HG03439 (cell line): ENCODE results near the gene MYH15.

Source experiments
- ATAC-seq: cut with Tn5 transposase; IDR thresholded peaks from one replicate; pipeline ENCODE4 v1.9.1; 2021; ENCODE audit warnings: mild to moderate bottlenecking, moderate library complexity; ENCODE audit not compliant: unreplicated experiment

MYH15 gene

DNA sequence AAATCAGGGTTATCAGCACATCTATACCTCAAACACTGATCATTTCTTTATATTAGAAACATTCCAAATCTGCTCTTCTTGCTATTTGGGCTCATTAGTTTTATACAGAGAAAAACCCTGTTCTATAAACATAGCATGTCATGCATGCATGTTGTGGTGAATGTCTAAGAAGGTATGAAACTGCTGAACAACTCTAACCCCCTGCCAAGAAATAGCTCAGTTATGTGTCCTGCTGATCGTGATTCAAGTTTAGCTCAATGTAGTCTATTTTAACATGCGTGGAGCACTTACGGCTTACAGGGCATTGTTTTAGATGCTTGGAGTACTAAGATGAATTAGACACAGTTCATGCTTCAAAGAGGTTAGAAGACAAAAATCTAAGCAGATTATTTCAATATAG, 35.8 kb downstream of the MYH15 start:
- no peak for ATAC-seq

DNA sequence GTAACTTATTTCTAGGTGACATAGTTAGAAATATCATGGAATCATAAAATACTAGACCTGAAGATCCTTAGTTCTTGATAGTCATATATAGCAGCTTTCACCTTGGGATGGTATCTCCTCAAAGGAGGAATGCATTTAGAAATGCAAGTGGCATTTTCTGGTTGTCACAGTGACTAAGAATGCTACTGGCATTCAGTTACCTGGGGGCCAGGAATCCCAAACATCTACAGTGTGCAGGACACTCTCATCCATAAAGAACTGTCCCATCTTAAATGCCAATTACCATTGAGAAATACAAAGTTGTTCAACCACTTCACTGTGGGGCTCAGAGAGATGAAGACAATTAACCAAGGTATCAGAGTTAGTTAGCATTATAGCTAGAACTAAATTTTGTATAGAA, 36.7 kb downstream of the MYH15 start:
- ATAC-seq, result no peak

DNA sequence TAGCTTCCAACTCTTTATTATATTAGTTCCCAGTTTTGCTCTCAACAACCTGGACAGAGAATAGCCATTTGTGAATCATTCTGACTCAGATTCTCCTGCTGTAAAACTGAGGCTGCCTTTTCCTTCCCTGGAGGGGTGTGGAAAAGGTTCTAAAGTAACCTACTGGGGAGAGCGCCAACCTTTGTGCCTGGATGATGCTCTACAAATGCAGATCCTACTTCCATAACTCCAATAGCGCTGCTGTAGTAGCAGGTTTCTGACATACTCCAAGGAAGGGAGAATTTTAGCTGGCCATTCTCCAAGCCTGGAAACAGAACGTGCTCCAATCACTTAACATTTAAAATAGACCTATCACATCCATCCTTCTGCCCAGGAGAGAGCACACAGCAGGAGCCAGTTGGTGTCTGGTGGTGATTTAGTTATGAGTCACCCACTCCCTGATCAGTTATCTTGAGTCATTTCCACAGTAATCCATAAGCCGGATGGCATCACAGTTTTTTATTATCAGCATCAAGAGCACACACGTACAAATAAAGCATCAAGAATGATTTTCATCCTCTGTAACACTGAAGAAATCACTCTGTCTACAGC, 38.3 kb downstream of the MYH15 start:
- ATAC-seq, result no peak

DNA sequence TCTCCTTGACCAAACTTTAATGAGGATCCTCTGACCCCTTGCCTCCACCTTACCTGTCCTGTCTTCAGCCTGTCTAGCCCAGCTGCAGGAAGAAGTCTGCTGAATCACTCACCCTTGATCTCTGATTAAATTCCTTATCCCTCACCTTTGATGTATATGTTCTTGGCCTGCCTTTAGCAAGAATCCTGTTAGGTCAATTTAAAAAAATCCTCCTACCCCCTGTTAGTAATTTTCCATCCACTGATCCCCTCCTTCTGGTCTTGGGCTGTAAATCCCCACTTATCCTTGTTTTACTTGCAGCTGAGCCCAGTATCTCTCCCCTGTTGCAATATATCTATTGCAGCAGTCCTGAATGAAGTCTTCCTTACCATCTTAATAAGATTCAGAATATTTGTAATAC, 39.0 kb downstream of the MYH15 start:
- no peak for ATAC-seq

DNA sequence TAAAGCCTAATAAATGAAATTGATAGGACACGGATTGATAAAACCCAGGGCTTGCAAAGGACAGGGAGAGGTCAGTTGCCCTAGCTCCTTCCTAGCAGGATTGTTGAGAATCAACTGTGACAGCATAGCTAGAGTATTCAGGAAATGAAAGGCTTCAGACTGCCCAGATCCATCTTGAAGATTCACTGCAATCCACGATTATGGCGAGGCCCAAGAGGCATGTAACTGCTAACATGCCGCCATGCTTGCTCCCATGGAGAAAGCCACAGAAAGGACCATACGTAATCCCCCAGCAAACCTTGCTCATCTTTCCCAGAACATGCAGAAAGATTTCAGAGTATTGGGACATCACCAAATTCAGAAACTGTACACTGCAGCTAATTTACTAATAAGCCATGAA, 41.3 kb downstream of the MYH15 start:
- ATAC-seq, result no peak

DNA sequence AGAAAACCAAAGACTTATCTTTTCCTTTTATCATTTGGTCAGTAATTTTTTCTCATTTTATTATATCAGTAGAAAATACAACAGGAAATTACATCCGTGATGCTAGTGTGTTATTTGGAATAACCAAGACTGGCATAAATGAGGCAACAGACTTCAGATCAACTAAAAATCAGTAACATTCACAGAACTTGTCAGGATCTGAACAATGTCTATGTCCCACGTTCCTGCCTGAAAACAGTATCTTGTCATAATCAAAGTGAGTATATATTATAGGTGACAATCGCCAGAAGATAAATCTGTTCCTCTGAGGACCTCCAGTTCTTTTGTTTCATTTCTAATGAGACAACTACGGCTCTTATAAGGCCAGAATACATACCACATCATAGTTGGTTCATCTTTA, 41.8 kb downstream of the MYH15 start:
- ATAC-seq, result no peak

DNA sequence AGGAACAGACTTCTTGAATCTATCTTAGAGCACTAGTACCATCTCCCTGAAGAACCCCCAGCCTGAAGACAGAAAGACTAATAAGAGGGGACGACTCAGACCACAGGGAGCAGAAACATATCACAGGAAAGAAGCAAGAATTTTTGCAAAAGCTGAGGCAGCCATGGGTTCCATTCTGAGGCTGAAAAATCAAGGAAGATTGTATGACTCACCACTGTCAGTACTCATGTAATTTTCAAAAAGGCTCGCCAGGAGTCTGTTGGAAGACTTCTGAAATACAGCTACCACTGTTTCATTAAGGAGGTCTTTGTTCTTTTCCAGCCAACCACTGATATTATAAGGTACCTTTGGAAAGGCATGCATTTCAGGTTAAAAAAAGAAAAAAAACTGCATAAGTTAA, 47.5 kb downstream of the MYH15 start:
- ATAC-seq, result no peak

DNA sequence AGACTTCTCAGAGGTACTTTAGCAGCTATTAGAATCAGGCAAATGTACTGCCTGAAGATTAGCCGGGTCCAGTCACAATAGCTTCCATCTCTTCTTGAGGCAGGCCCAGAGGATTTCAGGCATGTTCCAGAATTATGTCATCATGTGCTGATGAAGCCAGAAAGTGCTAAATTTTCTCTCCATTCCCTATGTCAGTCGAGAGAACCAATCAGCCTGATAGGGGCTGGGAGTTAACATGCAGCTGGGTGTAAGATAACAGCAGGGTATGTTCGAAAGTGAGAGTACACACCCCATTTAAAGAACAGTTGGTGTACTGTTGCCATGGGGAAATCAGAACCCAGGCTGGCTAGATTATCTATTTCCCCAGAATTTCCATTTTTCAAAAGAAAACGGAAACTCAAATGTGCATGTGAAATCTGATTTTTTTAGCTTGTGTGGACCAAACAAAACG, 48.7 kb downstream of the MYH15 start:
- ATAC-seq, result no peak

DNA sequence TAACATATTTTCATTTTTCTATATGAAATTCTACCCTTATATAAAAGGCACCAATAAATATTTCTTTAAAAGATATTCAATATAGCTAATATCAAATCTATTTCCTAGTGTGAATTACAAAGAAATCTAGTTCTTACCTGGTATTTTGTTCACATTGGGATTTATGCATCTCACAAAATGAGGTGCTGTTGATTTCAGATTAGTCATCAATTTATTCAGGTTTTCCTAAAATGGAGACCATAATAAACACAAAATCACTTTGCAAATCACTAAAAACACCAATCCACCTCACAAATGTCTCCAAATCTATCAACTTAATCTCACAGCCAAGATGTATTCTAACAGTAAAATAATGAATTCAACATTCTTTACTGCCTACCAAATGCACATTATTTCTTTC, 51.2 kb downstream of the MYH15 start:
- ATAC-seq, result no peak

DNA sequence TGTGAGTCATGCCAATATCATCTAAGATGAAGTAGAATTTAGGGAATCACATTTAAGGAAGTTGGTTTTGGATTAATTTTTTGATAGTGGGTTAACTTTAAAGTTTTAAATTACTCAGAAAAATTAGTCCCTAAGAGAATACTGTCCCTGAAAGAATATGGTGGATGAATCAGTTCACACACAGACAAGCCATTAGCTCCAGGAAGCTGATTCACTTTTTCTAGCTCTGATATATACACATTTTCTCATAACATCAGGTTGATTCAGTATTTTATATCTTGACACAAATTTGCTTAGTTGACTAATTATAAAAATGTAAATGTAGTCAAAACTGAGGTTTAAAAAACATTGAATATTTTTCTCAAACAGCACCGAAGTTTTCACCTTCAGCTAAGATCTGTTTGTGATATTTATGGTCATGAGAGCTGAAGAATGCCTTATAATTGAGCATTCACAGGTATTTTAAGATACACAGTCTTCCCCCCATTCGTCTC, 55.1 kb downstream of the MYH15 start:
- no peak for ATAC-seq

DNA sequence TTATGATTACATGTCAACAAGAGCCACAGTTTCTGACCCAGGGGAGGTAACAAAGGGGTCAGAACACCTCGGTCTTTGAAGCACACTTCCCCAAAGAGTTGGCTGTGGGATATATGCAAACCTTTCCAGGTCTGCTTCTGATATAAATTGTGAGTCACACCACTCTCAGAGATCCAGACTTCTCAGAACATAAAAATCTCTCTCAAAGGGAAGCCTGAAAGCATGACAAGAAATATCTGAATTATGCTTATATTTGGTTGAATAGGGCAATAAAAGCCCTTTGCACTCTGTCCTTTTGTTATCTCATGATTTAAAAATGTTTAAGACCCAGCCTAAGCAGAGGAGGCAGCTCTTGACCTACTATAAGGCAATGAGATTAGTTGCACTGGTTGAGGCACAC, 56.8 kb downstream of the MYH15 start:
- ATAC-seq, result no peak

DNA sequence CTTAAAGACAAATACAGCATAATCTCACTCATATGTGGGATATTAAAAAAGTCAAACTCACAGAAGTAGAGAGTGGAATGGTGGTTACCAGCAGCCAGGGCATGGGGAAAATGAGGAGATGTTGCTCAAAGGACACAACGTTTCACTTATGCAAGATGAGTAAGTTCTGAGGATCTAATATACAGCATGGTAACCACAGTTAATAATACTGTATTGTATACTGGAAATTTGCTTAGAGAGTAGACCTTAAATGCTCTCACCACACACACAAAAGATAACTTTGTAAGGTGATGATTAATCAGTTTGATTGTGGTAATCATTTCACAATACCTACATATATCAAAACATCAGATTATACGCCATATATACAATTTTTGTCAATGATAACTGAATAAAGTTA, 60.0 kb downstream of the MYH15 start:
- no peak for ATAC-seq

DNA sequence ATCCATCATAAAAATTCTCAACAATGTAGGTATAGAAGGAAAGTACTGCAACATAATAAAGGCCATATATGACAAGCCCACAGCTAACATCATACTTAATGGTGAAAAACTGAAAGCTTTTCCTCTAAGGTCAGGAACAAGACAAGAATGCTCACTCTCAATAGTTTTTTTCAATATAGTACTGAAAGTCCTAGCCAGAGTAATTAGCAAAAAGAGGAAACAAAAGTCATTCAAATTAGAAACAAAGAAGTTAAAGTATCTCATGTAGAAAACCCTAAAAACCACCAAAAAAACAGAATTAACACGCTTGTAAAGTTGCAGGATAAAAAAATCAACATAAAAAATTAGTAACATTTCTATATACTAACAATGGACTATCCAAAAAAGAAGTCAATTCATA, 61.8 kb downstream of the MYH15 start:
- ATAC-seq, result no peak

DNA sequence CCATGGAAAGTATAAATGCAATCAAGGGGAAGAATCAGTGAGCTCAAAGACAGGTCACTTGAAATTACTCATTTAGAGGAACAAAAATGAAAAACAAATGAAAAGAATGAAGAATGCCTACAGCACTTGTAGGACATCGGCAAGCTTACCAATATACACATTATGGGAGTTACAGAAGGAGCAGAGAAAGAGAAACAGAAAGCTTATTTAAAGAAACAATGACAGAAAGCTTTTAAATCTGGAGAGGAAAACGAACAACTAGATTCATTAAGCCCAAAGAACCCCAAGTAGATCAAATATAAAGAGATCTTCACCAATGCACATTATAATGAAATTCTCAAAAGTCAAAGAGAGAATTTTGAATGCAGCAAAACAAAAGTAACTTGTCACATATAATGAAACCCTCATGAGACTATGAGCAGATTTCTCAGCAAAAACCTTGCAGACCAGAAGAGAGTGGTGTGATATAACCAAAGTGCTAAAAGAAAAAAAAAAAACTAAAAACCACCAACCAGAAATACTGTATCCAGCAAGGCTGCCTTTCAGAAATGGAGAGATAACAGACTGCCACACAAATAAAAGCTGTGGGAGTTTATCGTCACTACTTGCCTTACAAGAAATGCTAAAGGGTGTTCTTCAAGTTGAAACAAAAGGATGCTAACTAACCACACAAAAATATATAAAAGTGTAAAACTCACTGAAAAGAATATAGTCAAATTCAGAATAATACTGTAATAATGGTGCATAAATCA, 63.1 kb downstream of the MYH15 start:
- ATAC-seq, result no peak

DNA sequence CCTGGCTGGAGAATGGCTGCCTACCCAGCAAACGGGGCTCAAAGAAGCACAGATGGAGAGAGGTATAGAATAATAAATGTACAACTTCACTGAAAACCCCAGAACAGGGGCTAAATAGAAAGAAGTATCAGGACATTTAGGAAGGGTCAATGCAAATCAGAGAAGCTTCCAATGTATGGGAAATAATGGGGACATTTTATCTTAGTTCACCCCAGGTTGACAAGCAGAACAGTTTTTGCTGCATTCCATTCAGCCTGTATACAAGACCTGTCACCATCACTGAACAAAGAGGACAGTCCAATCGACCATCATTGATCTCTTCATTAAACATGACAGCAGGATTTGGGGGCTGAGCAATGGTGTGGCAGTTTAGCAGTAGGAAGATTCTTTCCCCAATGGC, 68.1 kb downstream of the MYH15 start:
- no peak for ATAC-seq

DNA sequence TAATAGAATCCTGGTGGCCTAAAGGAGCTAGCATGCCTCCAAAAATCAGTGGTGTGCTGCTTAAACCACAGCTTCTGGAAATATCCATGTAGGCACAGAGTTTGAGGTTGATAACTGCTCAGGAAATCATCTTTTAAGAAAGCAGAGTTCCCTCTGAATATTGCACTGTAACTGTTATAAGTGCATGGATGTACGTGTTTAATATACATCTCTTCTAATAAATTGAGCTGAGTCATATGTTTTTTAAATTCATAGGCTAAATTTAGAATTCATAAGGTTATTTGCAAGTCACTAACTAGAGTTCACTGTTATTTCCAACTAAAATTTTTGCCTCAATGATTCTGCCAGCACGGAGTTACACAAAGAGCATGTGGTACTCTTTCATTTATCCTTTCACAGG, 68.9 kb downstream of the MYH15 start:
- no peak for ATAC-seq

DNA sequence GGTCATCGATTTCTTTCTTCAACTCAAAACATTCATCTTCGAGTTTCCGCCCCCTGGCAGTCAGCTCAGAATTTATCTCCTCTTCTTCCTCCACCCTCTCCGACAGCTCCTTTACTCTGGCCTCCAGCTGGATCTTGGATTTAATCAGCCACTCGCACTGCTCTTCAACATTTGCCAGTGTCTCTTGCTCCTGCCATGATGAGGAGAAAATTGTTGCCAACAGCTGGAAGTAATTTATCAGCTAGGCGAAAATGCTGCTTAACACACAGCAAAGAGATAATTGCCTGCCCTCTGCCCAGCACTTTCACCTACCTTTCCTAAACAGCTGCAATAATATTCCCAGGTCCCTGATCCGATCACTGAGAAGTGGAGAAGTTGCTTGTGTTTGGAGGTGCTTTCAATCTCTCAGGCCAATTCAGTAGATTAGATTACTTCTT, 69.3 kb downstream of the MYH15 start:
- ATAC-seq, result no peak

DNA sequence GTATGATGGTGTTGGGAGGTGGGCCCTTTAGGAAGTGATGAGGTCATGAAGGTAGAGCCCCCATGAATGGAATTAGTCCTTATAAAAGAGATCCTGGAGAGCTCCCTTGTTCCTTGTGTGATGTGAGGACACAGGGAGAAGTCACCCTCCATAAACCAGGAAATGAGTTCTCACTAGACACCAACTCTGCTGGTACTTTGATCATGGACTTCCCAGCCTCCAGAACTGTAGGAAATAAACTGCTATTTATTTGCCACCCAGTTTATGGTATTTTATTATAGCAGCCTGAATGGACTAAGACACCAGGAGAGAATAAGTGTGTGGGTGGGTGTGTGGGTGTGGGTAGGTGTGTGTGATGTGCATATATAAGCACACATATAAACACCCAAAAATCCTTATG, 71.9 kb downstream of the MYH15 start:
- no peak for ATAC-seq

DNA sequence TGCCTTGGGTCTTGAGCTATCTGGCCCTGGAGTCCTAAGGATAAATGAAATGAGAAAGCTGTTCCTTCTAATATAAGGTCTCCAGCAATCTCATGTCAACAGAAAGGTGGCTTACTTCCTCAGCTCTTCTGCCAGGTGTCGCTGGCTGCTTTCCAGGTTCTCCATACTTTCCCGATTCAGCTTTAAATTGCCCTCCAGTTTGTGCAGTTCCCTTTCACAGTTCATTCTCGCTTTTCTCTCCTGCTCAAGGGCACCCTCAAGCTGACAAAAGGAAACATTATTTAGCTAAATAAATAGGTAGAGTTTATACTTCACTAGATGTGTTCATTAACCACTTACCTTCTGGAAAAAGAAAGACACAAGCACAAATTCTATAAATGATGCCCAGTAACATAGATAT, 73.0 kb downstream of the MYH15 start:
- ATAC-seq, result no peak

DNA sequence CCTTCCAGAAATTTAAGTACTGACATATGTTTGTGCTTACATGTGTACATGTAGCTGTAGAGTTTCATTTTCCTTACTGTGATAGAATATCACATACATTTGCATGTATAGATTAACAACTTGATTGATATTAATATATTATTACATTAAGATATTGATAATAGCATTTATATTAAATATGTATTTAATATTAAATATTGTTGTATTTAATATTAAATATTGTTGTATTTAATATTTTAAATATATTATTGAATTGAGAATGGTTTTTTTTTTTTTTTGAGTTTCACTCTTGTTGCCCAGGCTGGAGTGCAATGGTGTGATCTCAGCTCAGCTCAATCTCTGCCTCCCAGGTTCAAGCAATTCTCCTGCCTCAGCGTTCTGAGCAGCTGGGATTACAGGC, 76.5 kb downstream of the MYH15 start:
- ATAC-seq, result no peak

DNA sequence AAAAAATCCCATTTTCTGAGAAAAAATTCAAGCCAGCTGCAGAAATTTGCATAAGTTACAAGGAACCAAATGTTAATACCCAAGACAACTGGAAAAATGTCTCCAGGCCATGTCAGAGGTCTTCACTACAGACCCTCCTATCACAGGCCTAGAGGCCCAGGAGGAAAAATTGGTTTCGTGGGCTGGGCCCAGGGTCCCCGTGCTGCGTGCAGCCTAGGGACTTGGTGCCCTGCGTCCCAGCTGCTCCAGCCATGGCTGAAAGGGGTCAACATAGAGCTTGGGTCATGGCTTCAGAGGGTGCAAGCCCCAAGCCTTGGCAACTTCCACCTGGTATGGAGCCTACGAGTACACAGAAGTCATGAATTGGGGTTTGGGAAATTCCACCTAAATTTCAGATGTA, 78.0 kb downstream of the MYH15 start:
- no peak for ATAC-seq

DNA sequence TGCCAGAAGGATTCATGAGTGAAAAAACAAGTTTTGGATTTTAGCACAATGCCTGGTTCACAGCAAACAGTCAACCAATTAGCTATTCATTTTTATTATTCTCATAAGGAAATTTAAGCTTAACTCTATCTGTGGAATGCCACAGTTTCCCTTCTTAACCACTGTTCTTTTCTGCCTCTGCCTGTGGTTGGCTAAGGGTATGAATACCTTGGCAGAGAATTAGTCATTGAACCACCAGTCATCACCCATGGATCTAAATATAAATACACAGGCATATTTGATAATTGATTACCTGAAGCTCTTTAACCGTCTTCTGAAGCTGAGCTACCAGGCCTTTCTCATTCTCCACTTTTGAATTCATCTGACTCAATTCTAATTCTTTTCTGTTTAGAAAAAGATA, 79.9 kb downstream of the MYH15 start:
- ATAC-seq, result no peak

DNA sequence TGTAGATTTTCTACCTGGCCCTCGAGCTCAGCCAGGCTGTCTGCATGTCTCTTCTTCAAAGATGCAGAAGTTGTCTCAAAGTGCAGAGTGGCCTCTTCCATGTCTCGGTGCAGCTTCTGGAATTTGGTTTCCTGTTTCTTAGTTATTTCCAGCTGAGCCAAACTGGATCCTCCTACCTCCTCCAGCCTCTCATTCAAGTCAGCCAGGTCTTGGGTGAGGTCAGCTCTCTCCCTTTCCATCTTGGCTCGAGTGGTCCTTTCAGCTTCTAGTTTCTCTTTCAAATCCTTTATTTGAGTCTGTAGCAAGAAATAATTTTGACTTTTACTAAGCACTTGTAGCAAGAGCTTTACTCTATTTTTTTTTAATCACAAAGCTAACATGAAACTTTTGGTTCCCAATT, 81.8 kb downstream of the MYH15 start:
- no peak for ATAC-seq
